ENCODE data around the gene DHRSX.
"Not testable (repeated sequence)": the region's sequence is repeated elsewhere in the genome, so short reads cannot be mapped to it uniquely, and the experiment has no call there.

Gene DHRSX

DNA sequence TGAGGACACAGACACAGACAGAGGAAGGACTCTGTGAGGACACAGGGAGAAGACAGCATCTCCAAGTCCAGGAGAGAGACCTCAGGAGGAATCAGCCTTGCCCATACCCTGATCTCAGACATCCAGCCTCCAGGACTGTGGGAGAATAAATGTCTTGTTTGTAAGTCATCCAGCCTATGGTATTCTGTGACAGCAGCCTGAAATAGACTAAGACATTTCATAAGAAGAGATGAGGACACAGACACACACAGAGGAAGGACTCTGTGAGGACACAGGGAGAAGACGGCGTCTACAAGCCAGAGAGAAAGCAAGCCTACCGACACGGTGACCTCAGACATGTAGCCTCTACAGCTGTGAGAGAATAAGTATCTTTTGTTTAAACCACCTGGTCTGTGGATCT, 112.1 kb downstream of the DHRSX start:
- DNase-seq: no peak

DNA sequence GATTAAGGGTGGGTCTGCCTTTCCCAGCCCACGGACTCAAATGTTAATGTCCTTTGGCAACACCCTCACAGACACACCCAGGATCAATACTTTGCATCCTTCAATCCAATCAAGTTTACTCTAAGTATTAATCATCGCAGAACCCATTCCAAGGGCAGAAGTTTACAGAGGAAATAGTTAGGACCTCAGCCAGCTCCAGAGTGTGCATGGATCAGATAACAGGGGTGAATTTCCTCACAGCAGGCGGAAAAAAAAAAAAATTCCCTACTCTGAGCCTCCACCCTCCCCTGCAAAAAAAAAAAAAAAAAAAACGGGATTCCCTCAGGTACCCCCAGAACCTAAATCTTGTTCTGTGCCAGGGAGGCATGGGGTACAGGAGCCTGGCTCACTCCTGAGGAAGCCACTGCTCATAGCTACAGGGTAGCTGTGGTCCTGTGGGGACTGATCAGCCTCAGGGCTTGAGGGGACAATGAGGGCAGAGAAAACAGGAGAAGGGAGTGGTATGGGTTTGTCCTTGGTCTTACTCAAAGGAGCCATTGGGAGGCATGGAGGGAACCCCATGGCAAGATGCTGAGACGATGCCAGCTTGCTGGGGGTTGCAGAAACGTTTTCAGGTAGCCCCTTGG, 113.0 kb downstream of the DHRSX start:
- DNase-seq: no peak

DNA sequence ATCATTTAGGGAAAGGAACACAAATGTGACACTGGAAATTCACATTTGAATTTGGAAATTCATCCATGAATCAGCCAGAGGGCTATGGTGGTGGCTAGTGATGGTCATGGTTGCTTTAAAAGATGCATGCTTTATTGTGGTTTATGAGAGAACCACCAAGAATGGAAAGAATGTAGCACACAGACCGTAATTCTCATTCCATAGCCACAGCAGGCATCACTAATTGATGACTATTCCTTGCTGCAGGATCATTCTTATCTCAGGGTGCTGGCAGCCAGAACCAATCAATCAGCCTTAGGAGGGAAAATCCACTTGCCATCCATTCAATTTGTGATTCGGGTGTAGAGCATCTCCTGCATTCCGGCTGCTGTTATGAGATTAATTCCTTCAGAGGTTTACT, 115.6 kb downstream of the DHRSX start:
- no peak for DNase-seq

DNA sequence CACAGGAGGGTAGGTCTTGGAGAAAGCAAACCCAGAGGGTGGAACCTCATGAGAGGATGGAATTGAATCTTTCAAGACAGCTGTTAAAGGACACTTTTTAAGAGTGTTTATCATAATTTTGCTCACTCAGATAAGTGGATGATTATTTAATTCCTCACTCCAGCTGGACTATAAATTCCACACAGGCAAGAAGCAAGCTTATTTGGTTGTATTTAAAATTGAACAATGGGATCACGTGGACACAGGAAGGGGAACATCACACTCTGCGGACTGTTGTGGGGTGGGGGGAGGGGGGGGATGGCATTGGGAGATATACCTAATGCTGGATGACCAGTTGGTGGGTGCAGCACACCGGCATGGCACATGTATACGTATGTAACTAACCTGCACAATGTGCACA, 116.3 kb downstream of the DHRSX start:
- no peak for DNase-seq

DNA sequence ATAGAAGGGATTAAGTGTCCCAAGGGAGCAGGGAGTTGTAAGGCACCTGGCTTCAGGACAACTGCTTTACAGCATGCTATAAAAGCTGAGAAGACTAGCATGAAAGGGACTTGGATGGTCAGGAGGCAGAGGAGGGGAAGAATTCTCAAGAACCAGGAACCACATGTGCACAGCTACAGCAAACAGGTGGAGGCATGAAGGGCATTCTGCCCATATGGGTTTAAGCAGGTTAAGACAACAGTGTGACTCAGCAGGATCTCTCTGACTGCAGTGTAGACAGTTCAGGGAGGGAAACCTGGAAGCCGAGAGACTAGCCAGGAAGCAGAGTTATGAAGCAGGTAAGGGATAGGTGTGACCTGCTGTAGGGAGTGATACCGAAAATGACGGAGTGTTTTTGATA, 117.0 kb downstream of the DHRSX start:
- DNase-seq: no peak

DNA sequence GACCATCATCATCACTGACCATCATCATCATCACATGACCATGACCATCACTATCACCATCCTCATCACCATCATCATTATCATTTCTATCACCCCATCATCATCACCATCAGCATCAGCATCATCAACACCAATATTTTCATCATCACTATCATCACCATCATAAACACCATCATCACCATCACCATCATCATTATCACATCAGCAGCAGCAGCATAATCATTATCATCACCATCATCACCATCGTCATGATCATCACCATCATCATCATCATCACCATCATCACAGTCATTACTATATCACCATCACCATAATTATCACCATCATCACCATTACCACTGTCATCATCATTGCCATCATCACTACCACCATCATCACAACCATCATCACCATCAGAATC, 117.6 kb downstream of the DHRSX start:
- DNase-seq: no peak

DNA sequence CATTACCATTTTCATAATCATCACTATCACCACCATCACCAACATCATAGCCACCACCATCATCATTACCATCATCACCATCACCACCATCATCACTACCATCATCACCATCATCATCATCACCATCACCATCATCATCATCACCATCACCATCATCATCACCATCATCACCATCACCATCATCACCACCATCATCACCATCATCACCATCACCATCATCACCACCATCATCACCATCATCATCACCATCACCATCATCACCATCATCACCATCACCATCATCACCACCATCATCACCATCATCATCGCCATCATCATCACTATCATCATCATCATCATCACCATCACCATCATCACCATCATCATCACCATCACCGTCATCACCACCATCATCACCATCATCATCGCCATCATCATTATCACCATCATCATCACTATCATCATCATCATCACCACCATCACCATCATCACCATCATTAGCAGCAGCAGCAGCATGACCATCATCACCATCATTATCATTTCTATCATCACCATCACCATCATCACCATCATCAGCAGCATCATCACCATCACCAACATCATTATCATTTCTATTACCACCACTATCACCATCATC, 118.2 kb downstream of the DHRSX start:
- DNase-seq: not testable (repeated sequence)

DNA sequence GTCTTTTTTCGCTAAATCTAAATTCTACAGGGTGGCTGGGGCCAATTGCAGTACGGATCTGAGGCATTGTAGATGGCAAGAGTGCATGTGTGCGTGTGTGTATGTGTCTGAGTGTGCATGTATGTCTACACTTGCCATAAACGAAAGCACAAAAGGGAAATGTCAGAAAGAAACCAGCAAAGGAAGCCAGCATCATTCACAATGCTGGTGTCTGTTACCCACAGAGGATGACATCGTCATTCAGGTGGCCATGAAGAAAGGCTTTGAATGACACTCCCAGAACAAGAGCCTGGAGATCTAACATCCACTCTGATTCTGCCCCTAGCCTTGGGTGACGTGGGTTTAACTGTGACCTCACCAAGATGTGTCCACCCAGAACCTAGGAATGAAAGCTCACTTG, 124.6 kb downstream of the DHRSX start:
- DNase-seq: no peak

DNA sequence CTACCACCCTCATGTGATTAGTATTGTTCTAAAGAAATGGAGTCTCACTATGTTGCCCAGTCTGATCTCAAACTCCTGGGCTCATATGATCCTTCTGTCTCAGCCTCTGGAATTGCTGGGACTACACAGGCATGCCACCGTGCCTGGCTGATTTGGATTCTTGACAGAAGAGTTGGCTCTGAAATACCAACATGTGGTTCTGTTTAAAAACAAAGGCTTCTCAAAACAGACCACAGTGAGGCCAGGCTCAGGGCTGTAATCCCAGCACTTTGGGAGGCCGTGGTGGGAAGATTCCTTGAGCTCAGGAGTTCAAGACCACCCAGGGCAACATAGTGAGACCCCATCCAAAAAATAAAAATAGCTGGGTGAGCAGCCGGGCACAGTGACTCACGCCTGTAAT, 126.7 kb downstream of the DHRSX start:
- no peak for DNase-seq

DNA sequence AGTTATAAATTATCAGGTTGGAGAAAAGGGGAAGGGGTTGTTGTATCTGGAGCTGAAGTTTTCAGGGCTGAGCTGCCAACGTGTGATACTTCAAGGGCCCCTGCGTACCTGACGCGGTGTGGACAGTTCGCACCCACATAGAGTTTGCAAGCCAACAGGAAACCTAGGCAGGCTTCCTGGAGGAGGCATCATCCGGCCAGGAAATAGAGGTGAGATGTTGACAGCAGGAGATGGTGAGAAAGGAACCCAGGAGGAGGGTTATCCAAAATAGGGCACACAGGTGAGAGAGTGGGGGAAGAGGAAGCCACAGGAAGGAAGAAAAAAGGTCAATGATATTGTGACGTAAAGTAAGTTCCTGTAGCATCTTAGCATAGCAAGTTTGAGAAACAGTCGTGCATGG, 127.2 kb downstream of the DHRSX start:
- no peak for DNase-seq

DNA sequence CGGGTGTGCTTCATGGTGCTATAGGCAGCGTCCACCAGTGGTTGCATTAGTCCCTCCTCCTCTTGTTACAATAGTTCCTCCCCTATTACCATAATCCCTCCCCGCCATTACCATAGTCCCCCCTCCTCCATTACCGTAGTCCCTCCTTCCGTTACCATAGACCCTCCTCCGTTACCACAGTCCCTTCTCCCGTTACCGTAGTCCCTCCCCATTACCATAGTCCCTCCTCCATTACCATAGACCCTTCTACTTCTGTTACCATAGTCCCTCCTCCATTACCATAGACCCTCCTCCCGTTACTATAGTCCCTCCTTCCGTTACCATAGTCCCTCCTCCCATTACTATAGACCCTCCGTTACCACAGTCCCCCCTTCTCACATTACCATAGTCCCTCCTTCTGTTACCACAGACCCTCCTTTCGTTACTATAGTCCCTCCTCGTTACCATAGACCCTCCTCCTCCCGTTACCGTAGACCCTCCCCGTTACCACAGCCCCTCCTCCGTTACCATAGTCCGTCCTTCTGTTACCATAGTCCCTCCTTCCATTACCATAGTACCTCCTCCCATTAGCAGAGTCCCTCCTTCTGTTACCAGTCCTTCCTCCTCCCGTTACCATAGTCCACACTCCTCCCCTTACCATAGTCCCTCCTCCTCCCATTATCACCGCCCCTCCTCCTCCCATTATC, 129.6 kb downstream of the DHRSX start:
- no peak for DNase-seq

DNA sequence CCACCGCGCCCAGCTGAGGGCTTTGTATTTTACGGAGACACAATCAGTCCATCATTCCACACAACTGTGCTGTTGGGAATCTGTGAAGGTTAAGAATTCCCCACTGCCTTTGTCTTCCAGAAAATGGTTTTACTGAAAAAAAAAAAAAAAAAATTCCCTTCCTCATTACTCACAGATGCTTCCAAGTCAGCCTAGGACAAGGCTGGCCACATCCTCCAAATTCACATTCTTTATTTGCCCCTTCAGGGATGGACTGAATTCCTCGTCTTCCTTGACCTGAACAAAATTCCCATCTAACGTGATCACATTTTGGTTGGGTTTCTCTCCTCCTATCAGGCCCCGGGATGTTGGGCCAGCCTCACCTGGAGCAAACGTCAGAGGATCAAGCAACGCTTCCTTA, 130.3 kb downstream of the DHRSX start:
- no peak for DNase-seq

DNA sequence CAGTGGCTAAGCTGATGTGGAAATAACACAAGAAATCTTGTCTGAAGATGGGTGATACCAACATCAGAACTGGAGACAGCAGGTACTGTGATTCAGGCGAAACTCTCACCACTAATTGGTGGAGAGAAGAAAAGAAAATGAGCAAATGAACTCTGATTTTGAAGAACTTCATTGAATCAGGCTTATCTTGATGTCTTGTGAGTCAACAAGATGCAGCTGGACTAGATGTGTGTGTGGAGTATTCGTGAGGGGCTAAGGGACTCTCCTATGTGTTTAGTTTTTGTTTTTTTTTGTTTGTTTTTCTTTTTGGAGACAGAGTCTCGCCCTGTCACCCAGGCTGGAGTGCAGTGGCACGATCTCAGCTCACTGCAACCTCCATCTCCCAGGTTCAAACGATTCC, 131.6 kb downstream of the DHRSX start:
- DNase-seq: no peak

DNA sequence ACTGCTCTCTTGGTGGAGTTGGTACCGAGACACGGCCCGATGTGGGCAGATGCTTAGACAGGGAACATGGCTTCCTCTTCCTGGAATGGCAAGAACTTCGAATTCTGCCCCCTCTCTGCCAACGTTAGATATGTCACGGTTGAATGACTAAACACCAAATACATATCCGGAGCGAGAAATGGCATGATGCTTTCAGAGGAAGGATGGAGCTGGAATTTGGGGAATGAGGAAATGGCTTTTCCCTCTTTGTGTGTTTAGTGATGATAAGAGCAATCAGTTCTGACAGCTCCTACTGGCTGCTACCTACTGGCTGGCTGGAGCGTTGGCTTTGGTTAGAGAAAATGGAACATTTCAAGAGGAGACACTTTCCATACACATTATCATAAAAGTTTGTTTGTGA, 140.0 kb downstream of the DHRSX start:
- no peak for DNase-seq

DNA sequence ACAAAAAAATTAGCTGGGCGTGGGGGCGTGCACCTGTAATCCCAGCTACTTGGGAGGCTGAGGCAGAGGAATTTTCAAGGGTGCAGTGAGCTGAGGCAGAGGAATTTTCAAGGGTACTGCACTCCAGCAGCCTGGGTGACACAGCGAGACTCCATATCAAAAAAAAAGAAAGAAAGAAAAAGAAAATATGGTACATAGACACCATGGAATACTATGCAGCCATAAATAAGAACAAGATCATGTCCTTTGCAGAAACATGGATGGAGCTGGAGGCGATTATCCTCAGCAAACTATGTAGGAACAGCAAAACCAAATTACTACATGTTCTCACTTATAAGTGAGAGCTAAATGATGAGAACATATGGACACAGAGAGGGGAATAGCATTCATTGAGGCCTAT, 141.3 kb downstream of the DHRSX start:
- not testable (repeated sequence) for DNase-seq

DNA sequence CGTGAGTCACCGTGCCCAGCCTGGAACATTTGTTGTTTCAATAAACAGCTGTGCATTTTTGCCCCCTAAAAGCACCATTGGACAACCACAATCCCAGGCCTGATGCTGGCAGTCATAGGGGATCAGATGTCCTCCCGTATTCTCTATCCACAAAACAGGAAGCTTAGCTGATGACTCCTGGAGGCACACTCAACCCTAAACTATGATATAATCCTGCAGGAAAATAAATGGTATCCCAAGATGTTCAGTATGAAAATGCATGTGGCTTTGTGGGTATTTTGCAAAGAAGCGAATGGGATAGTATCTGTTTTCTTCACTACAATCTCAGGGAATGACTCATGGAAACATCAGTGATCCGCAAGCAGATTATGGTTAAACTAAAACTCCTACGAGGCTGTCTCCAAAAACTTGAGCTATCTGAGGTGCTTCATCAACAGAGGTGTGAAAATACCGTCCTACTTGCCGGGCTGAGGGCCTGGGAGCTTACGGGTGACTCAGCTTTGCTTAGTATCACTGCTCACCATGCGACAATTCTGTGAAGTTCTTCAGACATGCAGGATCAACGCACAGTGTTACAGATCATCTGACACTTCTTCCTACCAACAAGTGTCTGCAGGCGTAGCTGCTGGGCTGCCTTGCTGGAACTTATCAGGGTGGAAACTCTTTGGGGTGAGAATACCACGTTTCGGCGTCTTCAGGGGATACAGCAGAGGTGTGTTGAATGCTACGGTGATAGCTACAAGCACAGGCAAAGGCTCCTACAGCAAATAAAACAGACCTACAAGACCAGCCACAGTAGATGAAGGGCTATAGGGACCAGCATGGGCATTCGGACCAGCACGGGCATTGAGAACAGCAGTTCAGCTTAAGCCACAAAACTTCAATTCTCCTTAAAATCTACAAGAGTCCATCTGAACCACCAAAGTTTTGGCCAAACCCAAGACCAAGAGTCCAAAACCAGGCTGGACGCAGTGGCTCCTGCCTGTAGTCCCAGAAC, 148.5 kb downstream of the DHRSX start:
- DNase-seq: no peak

DNA sequence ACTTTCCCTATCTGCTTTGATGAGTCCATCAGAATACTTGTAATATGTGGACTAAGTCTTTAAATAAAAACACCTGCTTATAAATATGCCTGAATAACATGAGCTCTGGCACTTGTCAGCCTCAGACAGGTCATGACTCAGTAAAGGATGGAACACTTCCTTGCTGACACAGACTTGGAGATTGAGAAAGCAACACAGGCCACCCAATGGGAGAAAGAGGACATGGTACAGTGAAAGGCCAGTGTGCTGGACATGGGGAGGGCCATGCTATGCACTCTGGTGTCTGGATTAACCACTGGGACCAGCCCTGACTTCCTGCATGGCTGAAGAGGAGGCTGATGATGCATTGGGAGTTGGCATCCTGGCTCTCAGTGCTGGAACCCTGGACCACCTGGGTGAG, 149.5 kb downstream of the DHRSX start:
- DNase-seq: no peak

DNA sequence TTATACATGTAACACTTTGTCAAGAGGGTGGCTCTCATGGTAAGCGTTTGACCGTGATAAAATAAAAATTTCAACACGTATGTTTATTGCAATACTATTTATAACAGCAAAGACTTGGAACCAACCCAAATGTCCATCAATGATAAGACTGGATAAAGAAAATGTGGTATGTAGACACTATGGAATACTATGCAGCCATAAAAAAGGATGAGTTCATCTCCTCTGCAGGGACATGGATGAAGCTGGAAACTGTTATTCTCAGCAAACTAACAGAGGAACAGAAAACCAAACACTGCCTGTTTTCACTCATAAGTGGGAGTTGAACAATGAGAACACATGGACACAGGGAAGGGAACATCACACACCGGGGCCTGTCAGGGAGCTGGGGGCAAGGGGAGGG, 150.1 kb downstream of the DHRSX start:
- not testable (repeated sequence) for DNase-seq

DNA sequence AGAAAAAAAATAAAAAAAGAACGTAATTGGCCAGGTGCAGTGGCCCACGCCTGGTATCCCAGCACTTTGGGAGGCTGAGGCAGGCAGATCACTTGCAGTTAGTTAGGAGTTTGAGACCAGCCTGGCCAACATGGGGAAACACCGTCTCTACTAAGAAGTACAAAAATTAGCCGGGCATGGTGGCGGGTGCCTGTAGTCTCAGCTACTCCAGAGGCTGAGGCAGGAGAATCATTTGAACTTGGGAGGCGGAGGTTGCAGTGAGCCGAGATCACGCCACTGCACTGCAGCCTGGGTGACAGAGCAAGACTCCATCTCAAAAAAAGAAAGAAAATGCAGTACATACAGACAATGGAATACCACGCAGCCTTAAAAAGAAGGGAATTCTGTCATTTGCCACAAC, 150.7 kb downstream of the DHRSX start:
- DNase-seq: not testable (repeated sequence)

DNA sequence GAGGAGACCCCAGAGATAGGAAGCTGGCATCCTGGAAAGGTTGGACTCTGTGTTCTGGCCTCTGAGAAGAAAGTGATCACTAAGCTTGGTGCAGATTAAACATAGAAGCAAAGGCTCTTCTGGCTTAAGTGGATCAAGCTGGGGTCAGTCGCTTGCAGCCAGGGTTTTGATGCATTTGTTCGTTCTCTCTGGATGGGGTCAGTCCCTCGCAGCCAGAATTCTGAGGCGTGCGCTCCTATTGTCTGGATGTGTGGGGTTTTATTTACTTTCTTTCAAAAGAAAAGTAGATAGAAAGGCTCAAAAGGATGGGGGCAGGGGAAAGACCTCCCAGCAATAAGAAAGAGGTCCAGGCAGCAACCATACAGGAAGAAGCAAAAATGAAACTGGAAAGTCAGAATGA, 152.6 kb downstream of the DHRSX start:
- DNase-seq: no peak

DNA sequence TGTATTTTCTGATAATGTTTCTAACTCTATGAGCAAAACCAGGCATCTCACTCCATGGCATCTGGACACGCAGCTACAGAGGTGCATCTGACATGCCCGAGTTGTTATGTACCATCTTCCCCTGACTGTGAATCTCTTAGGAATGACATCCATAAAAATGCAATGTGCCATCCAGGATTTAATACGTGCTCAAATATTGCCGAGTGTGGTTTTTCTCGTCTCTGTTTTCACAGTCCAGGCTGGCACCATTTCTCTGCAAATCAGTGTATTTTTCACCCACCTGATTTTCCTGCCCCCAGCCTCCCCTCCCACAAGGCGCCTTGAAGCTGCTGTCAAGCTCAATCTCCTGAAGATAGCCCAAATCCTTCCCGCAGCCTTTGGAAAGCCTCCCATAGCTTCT, 154.6 kb downstream of the DHRSX start:
- DNase-seq: no peak

DNA sequence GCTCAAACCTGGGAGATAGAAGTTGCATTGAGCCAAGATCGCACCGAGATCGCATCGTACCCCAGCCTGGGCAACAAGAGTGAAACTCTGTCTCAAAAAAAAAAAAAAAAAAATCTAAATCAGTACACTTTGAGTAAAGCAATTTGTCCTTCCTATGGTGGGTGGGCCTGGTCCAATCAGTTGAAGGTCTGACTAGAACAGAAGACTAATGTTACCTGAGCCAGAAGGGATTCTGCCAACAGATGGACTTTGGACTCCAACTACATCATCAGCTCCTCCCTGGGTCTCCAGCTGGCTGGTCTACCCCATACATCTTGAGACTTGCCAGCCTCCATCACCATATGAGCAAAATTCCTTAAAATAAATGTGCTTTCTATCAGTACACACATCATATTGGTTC, 155.2 kb downstream of the DHRSX start:
- DNase-seq: no peak

DNA sequence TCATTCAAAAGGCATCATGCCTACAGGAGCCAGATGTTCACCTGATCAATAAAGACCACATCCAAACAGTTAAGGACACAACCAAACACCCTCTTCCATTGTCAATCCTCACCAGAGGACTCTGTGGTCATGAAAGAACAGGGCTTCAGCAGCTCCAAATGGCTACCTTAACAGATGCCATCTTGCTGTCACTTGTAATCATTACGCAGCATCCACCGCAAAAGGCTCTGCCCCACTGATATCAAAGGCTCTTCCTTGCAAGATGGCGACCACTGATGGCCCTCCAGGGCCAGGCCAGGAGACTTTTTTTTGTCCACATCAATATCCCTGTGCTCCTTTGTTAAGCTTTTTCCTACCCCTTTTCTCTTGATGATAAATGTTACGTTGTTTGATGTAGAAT, 157.4 kb downstream of the DHRSX start:
- DNase-seq: no peak
